ENCODE data around the gene TGM6. TPM values are rescaled to one million over a fixed set of nuclear protein-coding genes. Genes with fewer than 3 reads are reported as not detected.

The TGM6 gene
- total RNA-seq, 4 donors from 2014 or later = not detected

- TF ChIP-seq POLR2A (IDR thresholded peaks at IDR 0.05) (no peak), CTCF (IDR thresholded peaks at IDR 0.05 in 4 of 5, conservative IDR thresholded peaks at IDR 0.05 in 1 of 5) (no peak)
- Histone ChIP-seq H3K4me3 (no peak overlapping the region), H3K36me3 (no peaks in the 10 kb centered on the region), H3K4me1 (no peaks in the 10 kb centered on the region), H3K9me3 (peaks cover 0 to 4% (median 0%) of the 10 kb centered on the region in 3 donors), H3K27me3 (no peaks in the 10 kb centered on the region), H3K27ac (no peak overlapping the region)
- DNase-seq = no peak
- ATAC-seq = no peak
- in situ Hi-C loops (cut with MboI; ENCODE audit: low sequenced_read_pairs in 4 of 4) = no loop called here
- intact Hi-C loops (cut with DNase I; ENCODE audit: low total_unique reads) = no loop called here
Observed at GRCh38 chr20:2349801-2350200, 30.9 kb upstream of the TGM6 start.

GRCh38 chr20:2350606-2351005, 30.1 kb upstream of the TGM6 start:
- intact Hi-C loops (cut with DNase I; ENCODE audit: low total_unique reads) = no loop called here

GRCh38 chr20:2353231-2353630, 27.5 kb upstream of the TGM6 start:
- H3K4me1 ChIP-seq = no peaks in the 10 kb centered on the region
- H3K36me3 ChIP-seq = no peaks in the 10 kb centered on the region
- TF ChIP-seq POLR2A (IDR thresholded peaks at IDR 0.05) (no peak), CTCF (IDR thresholded peaks at IDR 0.05 in 4 of 5, conservative IDR thresholded peaks at IDR 0.05 in 1 of 5) (no peak)
- DNase-seq (no peak), ATAC-seq (no peak)
- intact Hi-C loops (cut with DNase I; ENCODE audit: low total_unique reads) = no loop called here
- no peak overlapping the region for H3K4me3 ChIP-seq
- H3K27ac ChIP-seq = no peak overlapping the region
- H3K9me3 ChIP-seq = no peaks in the 10 kb centered on the region
- no peaks in the 10 kb centered on the region for H3K27me3 ChIP-seq
- in situ Hi-C loops (cut with MboI; ENCODE audit: low sequenced_read_pairs in 4 of 4) = no loop called here

More at GRCh38 chr20:2350606-2351005, 30.1 kb upstream of the TGM6 start:
- no peak for DNase-seq
- no peak overlapping the region for H3K27ac ChIP-seq
- H3K9me3 ChIP-seq = peaks cover 0 to 4% (median 0%) of the 10 kb centered on the region in 3 donors
- no peaks in the 10 kb centered on the region for H3K36me3 ChIP-seq
- no peaks in the 10 kb centered on the region for H3K27me3 ChIP-seq
- ATAC-seq = no peak
- in situ Hi-C loops (cut with MboI; ENCODE audit: low sequenced_read_pairs in 4 of 4) = no loop called here
- H3K4me3 ChIP-seq = no peak overlapping the region
- no peaks in the 10 kb centered on the region for H3K4me1 ChIP-seq
- TF ChIP-seq POLR2A (IDR thresholded peaks at IDR 0.05) = no peak
- no peak for TF ChIP-seq CTCF (IDR thresholded peaks at IDR 0.05 in 4 of 5, conservative IDR thresholded peaks at IDR 0.05 in 1 of 5)

GRCh38 chr20:2357114-2357513, 23.6 kb upstream of the TGM6 start:
- intact Hi-C loops (cut with DNase I; ENCODE audit: low total_unique reads) = no loop called here

More at GRCh38 chr20:2357114-2357513, 23.6 kb upstream of the TGM6 start:
- ATAC-seq (no peak), DNase-seq (no peak)
- Histone ChIP-seq H3K27ac (no peak overlapping the region), H3K27me3 (peaks cover 0 to 1% (median 0%) of the 10 kb centered on the region in 3 donors), H3K4me3 (no peak overlapping the region), H3K36me3 (no peaks in the 10 kb centered on the region), H3K9me3 (no peaks in the 10 kb centered on the region), H3K4me1 (no peaks in the 10 kb centered on the region)
- in situ Hi-C loops (cut with MboI; ENCODE audit: low sequenced_read_pairs in 4 of 4) = no loop called here
- TF ChIP-seq POLR2A (IDR thresholded peaks at IDR 0.05) = no peak
- no peak for TF ChIP-seq CTCF (IDR thresholded peaks at IDR 0.05 in 4 of 5, conservative IDR thresholded peaks at IDR 0.05 in 1 of 5)
